ENCODE results near the gene CCL26.

The CCL26 gene

GRCh38 chr7:75772081-75773077, at the start of gene CCL26:
CCL26 (minus strand) TSS chr7:75772211; CDS start chr7:75772176, 35 bp downstream.
- TF ChIP-seq CTCF (IDR thresholded peaks at IDR 0.05; ENCODE audit: borderline replicate concordance, insufficient read depth, low read depth, low read length): no peak
- H3K4me3 ChIP-seq (ENCODE audit: low read depth, low read length): no peak within 1 kb of the TSS

GRCh38 chr7:75820688-75821087, 48.7 kb upstream of the CCL26 start:
- no peak for TF ChIP-seq CTCF (IDR thresholded peaks at IDR 0.05; ENCODE audit: borderline replicate concordance, insufficient read depth, low read depth, low read length)
- no peak overlapping the region for H3K4me3 ChIP-seq (ENCODE audit: low read depth, low read length)

- no peak overlapping the region for H3K4me3 ChIP-seq (ENCODE audit: low read depth, low read length)
- TF ChIP-seq CTCF (IDR thresholded peaks at IDR 0.05; ENCODE audit: borderline replicate concordance, insufficient read depth, low read depth, low read length): no peak
Observed at GRCh38 chr7:75819711-75820110, 47.7 kb upstream of the CCL26 start.

GRCh38 chr7:75818472-75818871, 46.5 kb upstream of the CCL26 start:
- no peak for TF ChIP-seq CTCF (IDR thresholded peaks at IDR 0.05; ENCODE audit: borderline replicate concordance, insufficient read depth, low read depth, low read length)
- no peak overlapping the region for H3K4me3 ChIP-seq (ENCODE audit: low read depth, low read length)

GRCh38 chr7:75817116-75817515, 45.1 kb upstream of the CCL26 start:
- no peak overlapping the region for H3K4me3 ChIP-seq (ENCODE audit: low read depth, low read length)
- no peak for TF ChIP-seq CTCF (IDR thresholded peaks at IDR 0.05; ENCODE audit: borderline replicate concordance, insufficient read depth, low read depth, low read length)

GRCh38 chr7:75815418-75816064, 43.5 kb upstream of the CCL26 start:
- no peak overlapping the region for H3K4me3 ChIP-seq (ENCODE audit: low read depth, low read length)
- no peak for TF ChIP-seq CTCF (IDR thresholded peaks at IDR 0.05; ENCODE audit: borderline replicate concordance, insufficient read depth, low read depth, low read length)
